HG03097 (cell line): Measurements from ENCODE around the gene DIP2C.

Experiments used
- ATAC-seq: cut with Tn5 transposase; IDR thresholded peaks from one replicate; pipeline ENCODE4 v1.9.1; 2021; ENCODE audit not compliant: unreplicated experiment, low FRiP score

DIP2C gene

GRCh38 chr10:560314-560992 lies 129.0 kb downstream of the DIP2C start:
- no peak for ATAC-seq

- ATAC-seq: no peak
These were observed 129.8 kb downstream of the DIP2C start for GRCh38 chr10:559767-560047.

- no peak for ATAC-seq
These were observed 130.3 kb downstream of the DIP2C start for GRCh38 chr10:558891-559766.

GRCh38 chr10:558364-558763 lies 131.1 kb downstream of the DIP2C start:
- no peak for ATAC-seq

- no peak for ATAC-seq
These were observed 131.6 kb downstream of the DIP2C start for GRCh38 chr10:557792-558328.

- no peak for ATAC-seq
These were observed 132.4 kb downstream of the DIP2C start for GRCh38 chr10:556971-557637.

GRCh38 chr10:555682-556350 lies 133.7 kb downstream of the DIP2C start:
- no peak for ATAC-seq

GRCh38 chr10:555281-555680 lies 134.2 kb downstream of the DIP2C start:
- no peak for ATAC-seq

GRCh38 chr10:554182-554848 lies 135.2 kb downstream of the DIP2C start:
- no peak for ATAC-seq

- ATAC-seq: no peak
These were observed 136.2 kb downstream of the DIP2C start for GRCh38 chr10:553233-553632.

- no peak for ATAC-seq
These were observed 136.8 kb downstream of the DIP2C start for GRCh38 chr10:552679-553078.

- ATAC-seq: no peak
These were observed 137.9 kb downstream of the DIP2C start for GRCh38 chr10:551373-552252.

- ATAC-seq: no peak
These were observed 138.6 kb downstream of the DIP2C start for GRCh38 chr10:550665-551372.

GRCh38 chr10:549391-549790 lies 140.1 kb downstream of the DIP2C start:
- no peak for ATAC-seq

- ATAC-seq: no peak
These were observed 141.1 kb downstream of the DIP2C start for GRCh38 chr10:548238-548901.

- no peak for ATAC-seq
These were observed 141.8 kb downstream of the DIP2C start for GRCh38 chr10:547591-548081.

- no peak for ATAC-seq
These were observed 142.4 kb downstream of the DIP2C start for GRCh38 chr10:546971-547590.

- ATAC-seq: no peak
These were observed 143.0 kb downstream of the DIP2C start for GRCh38 chr10:546451-546850.
